H9 (cell line): ENCODE results near the gene CDC25C. TPM values are rescaled to one million over a fixed set of nuclear protein-coding genes. Genes with fewer than 3 reads are reported as not detected.
A peak's percentile ranks its signal among the peaks of the same experiment; 100 is the strongest.

ENCODE experiments used
- DNase-seq: peaks from one replicate; pipeline ENCODE4 v3.0.0-alpha.2; 2017
- H2AFZ ChIP-seq: one replicate; pipeline ENCODE4 v1.6.1; 2013; ENCODE audit warnings: mild to moderate bottlenecking, low read length, control low read depth, moderate library complexity
- H2AK5ac ChIP-seq: 2 replicates; pipeline ENCODE4 v1.6.1; 2013; ENCODE audit warnings: low read length, control low read depth, mixed read lengths; ENCODE audit not compliant: insufficient read length
- H2BK120ac ChIP-seq: one replicate; pipeline ENCODE4 v1.6.1; 2013; ENCODE audit warnings: low read depth, mild to moderate bottlenecking, low read length, control low read depth, inconsistent platforms; ENCODE audit not compliant: poor library complexity, severe bottlenecking
- H2BK12ac ChIP-seq: 2 replicates; pipeline ENCODE4 v1.6.1; 2013; ENCODE audit warnings: low read length, control low read depth, mixed read lengths, low read depth; ENCODE audit not compliant: insufficient read length
- H2BK15ac ChIP-seq: 2 replicates; pipeline ENCODE4 v1.6.1; 2013; ENCODE audit warnings: low read depth, low read length, control low read depth
- H2BK20ac ChIP-seq: one replicate; pipeline ENCODE4 v1.6.1; 2013; ENCODE audit warnings: low read depth, mild to moderate bottlenecking, low read length, control low read depth, inconsistent platforms; ENCODE audit not compliant: poor library complexity, severe bottlenecking
- H2BK5ac ChIP-seq: 2 replicates; pipeline ENCODE4 v1.6.1; 2013; ENCODE audit warnings: low read length, control low read depth, mixed read lengths; ENCODE audit not compliant: insufficient read length
- H3K14ac ChIP-seq: 2 replicates; pipeline ENCODE4 v1.6.1; 2013; ENCODE audit warnings: low read length, control low read depth; ENCODE audit not compliant: insufficient read depth
- H3K18ac ChIP-seq: 2 replicates; pipeline ENCODE4 v1.6.1; 2013; ENCODE audit warnings: low read depth, mild to moderate bottlenecking, mixed read lengths, low read length, control low read depth; ENCODE audit not compliant: insufficient read length
- H3K23ac ChIP-seq: 2 replicates; pipeline ENCODE4 v1.6.1; 2013; ENCODE audit warnings: low read length, control low read depth, mixed read lengths, low read depth; ENCODE audit not compliant: insufficient read length
- H3K23me2 ChIP-seq: 2 replicates; pipeline ENCODE4 v1.6.1; 2013; ENCODE audit warnings: low read depth, mild to moderate bottlenecking, mixed read lengths, low read length, control low read depth; ENCODE audit not compliant: insufficient read length, poor library complexity, severe bottlenecking
- H3K27ac ChIP-seq: 2 replicates; pipeline ENCODE4 v1.5.1; 2013; ENCODE audit warnings: low read length, control low read depth, mixed read lengths, low read depth; ENCODE audit not compliant: insufficient read length
- H3K27me3 ChIP-seq: 2 replicates; pipeline ENCODE4 v1.6.1; 2013; ENCODE audit warnings: low read length, control low read depth, inconsistent platforms; ENCODE audit not compliant: insufficient read depth
- H3K4ac ChIP-seq: 2 replicates; pipeline ENCODE4 v1.6.1; 2013; ENCODE audit warnings: low read depth, mild to moderate bottlenecking, control low read depth, inconsistent platforms, low read length, moderate library complexity
- H3K4me1 ChIP-seq: 2 replicates; pipeline ENCODE4 v1.6.1; 2013; ENCODE audit warnings: low read length, control low read depth, inconsistent platforms; ENCODE audit not compliant: insufficient read depth
- H3K4me2 ChIP-seq: 2 replicates; pipeline ENCODE4 v1.6.1; 2013; ENCODE audit warnings: low read length, control low read depth, mixed read lengths; ENCODE audit not compliant: insufficient read length, insufficient read depth
- H3K56ac ChIP-seq: 2 replicates; pipeline ENCODE4 v1.6.1; 2013; ENCODE audit warnings: low read depth, mild to moderate bottlenecking, mixed read lengths, low read length, control low read depth; ENCODE audit not compliant: insufficient read length
- H3K79me1 ChIP-seq: 2 replicates; pipeline ENCODE4 v1.6.1; 2013; ENCODE audit warnings: low read depth, mild to moderate bottlenecking, moderate library complexity, low read length, control low read depth, inconsistent platforms; ENCODE audit not compliant: insufficient read depth, poor library complexity, severe bottlenecking
- H3K79me2 ChIP-seq: 2 replicates; pipeline ENCODE4 v1.6.1; 2013; ENCODE audit warnings: low read length, control low read depth, inconsistent platforms; ENCODE audit not compliant: insufficient read depth
- H3K9ac ChIP-seq: 2 replicates; pipeline ENCODE4 v1.6.1; 2013; ENCODE audit warnings: low read length, control low read depth, mixed read lengths; ENCODE audit not compliant: insufficient read length; ENCODE audit errors: extremely low read depth
- H3K9me3 ChIP-seq: one replicate; pipeline ENCODE4 v1.6.1; 2013; ENCODE audit warnings: low read depth, low read length, inconsistent platforms; ENCODE audit not compliant: control insufficient read depth
- H3T11ph ChIP-seq: one replicate; pipeline ENCODE4 v1.6.1; 2013; ENCODE audit warnings: mild to moderate bottlenecking, low read length, control low read depth, inconsistent platforms
- H4K20me1 ChIP-seq: one replicate; pipeline ENCODE4 v1.6.1; 2013; ENCODE audit not compliant: control insufficient read depth, insufficient read length, insufficient read depth
- H4K5ac ChIP-seq: 2 replicates; pipeline ENCODE4 v1.6.1; 2013; ENCODE audit warnings: low read depth, mild to moderate bottlenecking, mixed read lengths, low read length, control low read depth; ENCODE audit not compliant: insufficient read length
- H4K8ac ChIP-seq: replicated peaks from 2 replicates; pipeline ENCODE4 v1.6.1; 2013; ENCODE audit warnings: low read length, control low read depth, mixed read lengths, low read depth; ENCODE audit not compliant: insufficient read length
- H4K91ac ChIP-seq: 2 replicates; pipeline ENCODE4 v1.6.1; 2013; ENCODE audit warnings: low read depth, mild to moderate bottlenecking, moderate library complexity, mixed read lengths, low read length, control low read depth; ENCODE audit not compliant: insufficient read length
- H3K27ac Mint-ChIP-seq, 3 experiments: 2 replicates in 2 of 3; 3 replicates in 1 of 3; pipeline ENCODE4 v1.8.0; 2020 to 2021; ENCODE audit warnings: mixed read lengths in 3 of 3, mild to moderate bottlenecking in 1 of 3, moderate library complexity in 1 of 3
- H3K27me3 Mint-ChIP-seq: 2 replicates; pipeline ENCODE4 v1.8.0; 2021; ENCODE audit warnings: low read depth, mild to moderate bottlenecking, moderate library complexity, mixed read lengths
- H3K36me3 Mint-ChIP-seq, 3 experiments: 2 replicates in 2 of 3; 3 replicates in 1 of 3; pipeline ENCODE4 v1.8.0; 2020 to 2021; ENCODE audit warnings: low read depth in 3 of 3, mixed read lengths in 3 of 3; ENCODE audit not compliant: insufficient read depth in 1 of 3
- H3K4me1 Mint-ChIP-seq, 2 experiments: 2 replicates each; pipeline ENCODE4 v1.8.0; 2020; ENCODE audit warnings: mixed read lengths in 2 of 2
- H3K4me3 Mint-ChIP-seq, 2 experiments: 2 replicates in 1 of 2; 3 replicates in 1 of 2; pipeline ENCODE4 v1.8.0; 2020 to 2021; ENCODE audit warnings: mild to moderate bottlenecking in 2 of 2, mixed read lengths in 2 of 2, moderate library complexity in 1 of 2
- H3K9me3 Mint-ChIP-seq, 2 experiments: 2 replicates in 1 of 2; 3 replicates in 1 of 2; pipeline ENCODE4 v1.8.0; 2020; ENCODE audit warnings: mild to moderate bottlenecking in 2 of 2, mixed read lengths in 2 of 2, moderate library complexity in 1 of 2
- CTCF ChIP-seq: fragments of 200-600 bp; sonication (generic); conservative IDR thresholded peaks from 3 replicates; pipeline ENCODE4 v1.8.0; 2021; ENCODE audit warnings: antibody characterized with exemption, mild to moderate bottlenecking
- WGBS: extraction: QIAGEN DNeasy Blood & Tissue Kit; methylation state at CpG from one replicate; pipeline ENCODE4 v1.1.7; 2013; ENCODE audit warnings: missing lambda C conversion rate, low lambda C conversion rate, mixed read lengths; ENCODE audit not compliant: insufficient read length; ENCODE audit errors: extremely low coverage; 5-methylcytosine and 5-hydroxymethylcytosine counted together
- total RNA-seq: library from RNA; stranded (reverse); gene quantifications from 2 replicates; pipeline ENCODE4 v1.2.1, GENCODE V29; 2021

Gene CDC25C
- total RNA-seq, 1 experiment from 2014 or later, result 22.8 TPM

GRCh38 chr5:138352071-138352721 lies 20.6 kb upstream of the CDC25C start, which contains the start of gene KDM3B:
Gene KDM3B (plus strand): TSS chr5:138352685. CDS start chr5:138352796, 111 bp downstream.
- Histone ChIP-seq H2BK12ac (no peak within 1 kb of the TSS), H3K9ac (peak within 1 kb of the TSS; percentile 79), H3K4me1 (peaks cover 6% of the 10 kb centered on the region), H4K8ac (no peak within 1 kb of the TSS), H3K18ac (peak within 1 kb of the TSS; percentile 29), H4K5ac (no peak within 1 kb of the TSS), H2BK120ac (no peak within 1 kb of the TSS), H3K4ac (no peak within 1 kb of the TSS), H2BK5ac (no peak within 1 kb of the TSS), H3K14ac (peak within 1 kb of the TSS; percentile 74), H4K20me1 (no peaks in the 10 kb centered on the region), H2BK20ac (no peak within 1 kb of the TSS), H3K27ac (no peak within 1 kb of the TSS), H3K56ac (no peak within 1 kb of the TSS), H3K79me1 (no peaks in the 10 kb centered on the region), H3K27me3 (no peaks in the 10 kb centered on the region), H3K79me2 (peaks cover 19% of the 10 kb centered on the region; the same call in 1 of the 2 replicates), H2AK5ac (no peak within 1 kb of the TSS), H3K23me2 (peaks cover 9% of the 10 kb centered on the region), H3T11ph (no peak within 1 kb of the TSS), H2BK15ac (no peak within 1 kb of the TSS), H3K23ac (no peak within 1 kb of the TSS), H3K4me2 (peak within 1 kb of the TSS; percentile 88), H4K91ac (no peak within 1 kb of the TSS), H3K9me3 (no peaks in the 10 kb centered on the region), H2AFZ (no peak within 1 kb of the TSS)
- H3K36me3 Mint-ChIP-seq, result peaks cover 12 to 37% (median 27%) of the 10 kb centered on the region in 3 experiments
- H3K27ac Mint-ChIP-seq, result peak within 1 kb of the TSS; percentile 93 to 99 (median 98)
- peaks cover 24 to 28% of the 10 kb centered on the region in 2 experiments for H3K4me1 Mint-ChIP-seq
- peak; percentile 92 for DNase-seq
- peak; percentile 95 for TF ChIP-seq CTCF
- no CpG with 5 or more reads among the region's 30 CpGs for WGBS
- peaks cover 0 to 4% of the 10 kb centered on the region in 2 experiments; a peak in 1 of 5 replicates for H3K9me3 Mint-ChIP-seq
- no peaks in the 10 kb centered on the region for H3K27me3 Mint-ChIP-seq
- H3K4me3 Mint-ChIP-seq, result peak within 1 kb of the TSS; percentile 88 to 98
